ENCODE results near the gene CD200R1.

- TF ChIP-seq POLR2A (IDR thresholded peaks at IDR 0.05; ENCODE audit: low read depth) (no peak), CTCF (IDR thresholded peaks at IDR 0.05) (no peak), POLR2AphosphoS5 (IDR thresholded peaks at IDR 0.05) (no peak), EP300 (IDR thresholded peaks at IDR 0.05) (no peak)
Observed at GRCh38 chr3:112974178-112974517, 755 bp downstream of the CD200R1 start.

Measured in esophagus muscularis mucosa (tissue), 4 donors.